Stromal cell of bone marrow (primary cell): ENCODE data around the gene DUS3L.
"Not testable (repeated sequence)": the region's sequence is repeated elsewhere in the genome, so short reads cannot be mapped to it uniquely, and the experiment has no call there.

Source experiments
- DNase-seq: peaks from one replicate; pipeline ENCODE4 v3.0.0-alpha.2; 2012; ENCODE audit warnings: low read depth

DUS3L gene

DNA sequence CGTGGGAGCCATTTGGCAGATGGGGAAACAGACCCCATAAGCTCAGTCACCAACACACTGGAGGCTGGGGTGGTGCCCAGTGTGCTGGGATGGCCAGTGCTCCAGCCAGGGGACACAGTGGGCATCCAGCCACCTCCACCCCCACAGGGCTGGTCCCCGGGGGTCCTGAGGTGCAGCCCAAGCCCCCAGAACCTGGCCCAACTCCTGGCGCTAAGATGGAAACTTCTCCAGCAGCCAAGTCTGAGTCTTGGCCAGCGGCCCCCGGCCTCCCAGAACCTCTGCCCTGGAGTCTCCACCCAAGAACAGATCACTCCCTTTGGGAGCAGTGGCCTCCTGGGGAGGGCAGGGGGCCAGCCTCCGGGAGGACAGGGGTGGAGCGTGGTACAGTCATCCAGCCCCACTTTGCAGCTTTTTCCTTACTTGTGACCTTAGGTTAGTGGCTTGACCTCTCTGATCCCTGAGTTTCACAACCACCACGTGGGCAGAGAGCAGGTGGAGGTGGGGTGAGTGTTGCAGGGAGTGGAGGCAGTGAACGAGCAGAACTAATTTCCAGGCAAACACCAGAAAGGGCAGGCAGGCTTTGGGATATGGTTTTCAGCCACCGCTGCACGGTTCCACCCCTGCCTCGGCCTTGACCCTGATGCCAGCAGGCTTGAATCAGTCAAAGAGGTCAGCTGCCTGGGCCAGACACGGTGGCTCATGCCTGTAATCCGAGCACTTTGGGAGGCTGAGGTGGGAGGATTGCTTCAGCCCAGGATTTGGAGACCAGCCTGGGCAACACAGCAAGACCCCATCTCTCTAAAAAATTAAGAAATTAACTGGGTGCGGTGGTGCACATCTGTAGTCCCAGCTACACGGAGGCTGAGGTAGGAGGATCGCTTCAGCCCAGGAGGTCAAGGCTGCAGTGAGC, 9.7 kb upstream of the DUS3L start:
- no peak for DNase-seq

DNA sequence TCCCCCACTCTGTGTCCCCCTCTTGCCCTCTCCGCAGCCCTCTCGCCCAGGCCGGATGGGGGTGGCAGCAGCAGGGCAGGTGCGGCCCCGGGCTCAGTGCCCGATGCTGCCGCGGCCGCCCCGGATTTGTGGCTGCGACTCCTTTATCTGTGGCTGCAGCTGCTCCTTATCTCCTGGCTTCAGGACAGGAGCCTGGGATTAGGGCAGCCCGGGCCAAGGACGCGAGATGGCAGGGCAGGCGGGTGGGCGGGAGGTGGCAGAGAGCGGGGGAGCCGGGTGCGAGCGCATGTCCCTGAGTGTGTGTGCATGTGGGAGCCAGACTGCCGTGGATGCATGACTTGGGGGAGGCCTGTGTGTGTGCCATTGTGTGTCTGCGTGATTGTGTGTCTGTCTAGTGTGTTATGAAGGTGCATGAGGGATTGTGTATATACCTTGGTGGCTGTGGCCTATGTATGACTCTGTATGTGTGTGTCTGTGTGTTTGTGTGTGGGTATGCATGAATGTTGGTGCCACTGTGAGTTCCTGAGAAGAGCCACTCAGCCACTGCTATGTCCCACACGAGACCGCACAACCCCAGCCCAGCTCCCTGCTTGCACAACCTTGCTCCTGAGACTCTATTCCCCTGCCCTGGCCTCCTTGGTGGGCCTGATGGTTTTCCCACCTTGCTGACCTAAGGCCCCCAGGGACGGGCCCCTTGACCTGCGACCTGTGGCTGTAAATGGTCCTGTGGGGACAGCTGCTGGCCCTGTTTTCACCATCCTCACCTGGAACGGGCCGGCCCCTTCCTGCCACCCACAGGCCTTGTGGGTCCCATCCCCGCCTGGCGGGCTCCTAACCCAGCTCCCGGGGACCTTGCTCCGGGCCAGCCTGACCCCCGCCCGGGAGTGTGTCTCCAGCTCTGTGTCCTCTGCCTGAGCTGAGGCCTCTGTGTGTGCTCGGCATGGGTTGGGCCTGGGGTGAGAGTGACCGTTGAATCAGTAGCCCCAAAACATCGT, 8.6 kb upstream of the DUS3L start:
- no peak for DNase-seq

DNA sequence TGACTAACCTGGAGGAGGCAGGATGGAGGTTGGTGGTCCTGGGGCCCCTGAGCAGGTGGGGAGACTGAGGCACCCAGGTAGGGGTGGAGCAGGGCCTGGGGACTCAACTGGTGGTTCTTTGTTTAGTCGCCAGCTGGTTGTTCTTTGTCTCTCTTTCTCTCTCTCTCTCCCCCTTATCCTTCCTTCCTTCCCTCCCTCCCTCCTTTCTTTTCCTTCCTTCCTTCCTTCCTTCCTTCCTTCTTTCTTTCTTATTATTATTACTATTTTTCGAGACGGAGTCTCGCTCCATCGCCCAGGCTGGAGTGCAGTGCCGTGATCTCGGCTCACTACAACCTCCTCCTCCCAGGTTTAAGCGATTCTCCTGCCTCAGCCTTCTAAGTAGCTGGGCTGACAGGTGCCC, 7.3 kb upstream of the DUS3L start:
- DNase-seq = no peak

DNA sequence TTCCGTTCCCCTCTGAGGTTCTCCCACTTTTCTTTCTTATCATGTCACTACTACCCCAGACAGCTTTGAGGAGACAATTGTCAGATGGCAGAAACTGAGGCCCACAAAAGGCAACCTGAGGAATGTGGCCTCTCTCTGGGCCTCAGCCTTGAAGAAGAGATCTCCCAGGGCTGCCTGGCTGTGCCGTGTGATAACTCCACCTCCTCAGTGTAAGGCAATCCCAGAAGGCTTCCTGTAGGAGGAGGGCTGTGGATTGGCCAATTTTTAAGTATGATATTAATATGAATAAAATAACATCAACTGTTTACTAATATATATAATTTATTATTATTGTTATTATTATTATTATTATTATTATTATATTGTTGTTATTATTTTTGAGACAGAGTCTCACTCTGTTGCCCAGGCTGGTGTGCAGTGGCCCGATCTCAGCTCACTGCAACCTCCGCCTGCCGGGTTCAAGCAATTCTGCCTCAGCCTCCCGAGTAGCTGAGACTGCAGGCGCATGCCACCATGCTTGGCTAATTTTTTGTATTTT, 4.5 kb upstream of the DUS3L start:
- no peak for DNase-seq

DNA sequence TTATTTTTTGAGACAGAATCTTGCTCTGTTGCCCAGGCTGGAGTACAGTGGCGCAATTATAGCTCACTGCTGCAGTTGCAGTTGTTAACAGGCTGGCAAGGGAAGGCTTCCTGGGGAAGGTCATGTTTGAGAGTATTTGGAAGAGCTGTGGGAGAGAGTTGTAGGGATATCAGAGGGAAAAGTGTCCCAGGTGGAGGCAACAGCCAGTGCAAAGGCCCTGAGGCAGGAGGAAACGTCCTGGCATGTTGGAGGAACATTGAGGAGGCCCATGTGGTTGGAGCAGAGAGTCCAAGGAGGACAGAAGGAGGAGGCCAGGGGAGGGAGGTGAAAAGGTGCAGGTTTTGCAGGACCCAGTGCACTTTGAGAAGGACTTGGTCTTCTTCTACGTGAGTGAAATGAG, 2.2 kb upstream of the DUS3L start:
- DNase-seq = no peak

DNA sequence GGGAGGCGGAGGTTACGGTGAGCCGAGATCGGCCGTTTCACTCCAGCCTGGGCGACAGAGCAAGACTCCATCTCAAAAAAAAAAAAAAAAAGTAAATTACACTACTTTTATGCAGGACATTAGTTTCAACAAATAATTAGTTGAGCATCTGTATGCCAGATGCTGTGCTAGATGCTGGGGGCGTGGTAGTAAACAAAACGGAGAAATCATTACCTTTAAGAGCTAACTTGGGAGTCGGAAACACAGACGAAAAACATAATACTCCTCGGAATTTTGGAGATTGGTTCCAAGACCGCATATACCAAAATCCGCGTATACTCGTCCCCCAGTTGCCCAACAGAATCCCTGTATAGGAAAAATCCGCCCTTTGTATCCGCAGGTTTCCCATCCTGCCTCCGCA, 1.3 kb upstream of the DUS3L start:
- DNase-seq = no peak

DNA sequence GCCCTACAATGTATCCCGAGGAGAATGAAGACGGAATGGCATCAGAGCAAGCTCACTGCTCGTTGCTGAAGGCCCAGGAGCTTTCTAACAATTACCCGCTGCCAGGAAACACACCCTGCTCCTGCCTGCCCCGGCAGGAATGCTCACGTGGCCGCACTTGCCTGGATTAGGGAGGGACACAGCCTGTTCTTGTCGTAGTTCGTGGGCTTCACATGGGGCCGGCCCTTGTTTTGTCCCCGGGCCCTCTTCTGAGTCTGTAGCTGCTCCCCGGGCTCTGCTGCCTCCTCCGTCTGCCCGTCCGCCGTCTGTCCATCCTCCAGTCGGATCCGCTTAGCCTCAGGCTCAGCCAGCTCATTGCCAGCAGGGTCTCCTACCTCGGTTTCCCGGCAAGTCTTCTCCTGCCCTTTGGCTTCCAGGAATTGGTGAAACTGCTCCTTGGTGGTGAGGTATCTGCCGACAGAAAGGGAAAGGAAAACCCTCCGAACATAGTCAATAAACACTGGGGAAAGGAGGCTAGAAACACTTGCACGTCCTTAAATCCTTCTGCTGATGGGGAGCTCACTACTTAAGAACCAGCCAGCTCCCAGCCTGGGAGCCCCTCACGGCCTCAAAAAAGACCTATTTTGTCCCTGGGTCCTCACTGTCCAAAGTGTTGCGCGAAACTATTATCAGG, 941 bp downstream of the DUS3L start:
- DNase-seq = no peak

DNA sequence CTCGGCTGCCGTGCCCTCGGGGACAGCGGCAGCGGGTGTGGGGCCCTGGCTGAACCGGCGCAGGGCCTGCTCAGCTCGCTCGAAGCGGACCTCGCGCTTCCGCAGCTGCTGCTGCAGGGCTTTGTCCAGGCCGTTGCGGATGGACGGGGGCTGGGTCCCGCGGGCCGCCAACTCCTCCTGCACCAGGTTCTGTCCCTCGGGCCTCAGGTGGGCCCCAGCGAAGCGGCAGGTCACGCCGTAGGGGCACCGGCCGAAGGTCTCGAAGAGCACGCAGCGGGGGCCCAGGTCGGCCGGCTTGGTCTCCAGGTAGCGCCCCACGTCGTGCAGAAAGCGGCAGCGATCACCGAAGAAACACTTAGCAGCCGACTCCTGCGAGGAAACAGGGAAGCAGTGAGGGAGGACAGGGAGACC, 1.6 kb downstream of the DUS3L start:
- DNase-seq = no peak

DNA sequence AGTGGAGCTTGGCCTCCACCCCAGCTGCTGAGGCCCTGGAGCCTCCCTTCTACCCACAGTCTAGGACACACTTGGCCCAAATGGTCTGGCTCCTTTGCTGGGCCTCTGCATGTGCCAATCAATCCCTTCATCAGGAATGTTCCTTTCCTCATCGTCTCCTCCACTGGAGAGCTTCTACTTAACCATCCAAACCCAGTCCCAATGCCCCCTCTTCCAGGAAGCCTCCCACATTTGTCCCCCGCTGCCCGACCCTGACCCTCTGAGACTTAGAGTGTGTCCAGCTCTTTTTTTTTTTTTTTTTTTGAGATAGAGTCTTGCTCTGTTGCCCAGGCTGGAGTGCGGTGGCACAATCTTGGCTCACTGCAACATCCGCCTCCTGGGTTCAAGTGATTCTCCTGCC, 2.5 kb downstream of the DUS3L start:
- DNase-seq = no peak

DNA sequence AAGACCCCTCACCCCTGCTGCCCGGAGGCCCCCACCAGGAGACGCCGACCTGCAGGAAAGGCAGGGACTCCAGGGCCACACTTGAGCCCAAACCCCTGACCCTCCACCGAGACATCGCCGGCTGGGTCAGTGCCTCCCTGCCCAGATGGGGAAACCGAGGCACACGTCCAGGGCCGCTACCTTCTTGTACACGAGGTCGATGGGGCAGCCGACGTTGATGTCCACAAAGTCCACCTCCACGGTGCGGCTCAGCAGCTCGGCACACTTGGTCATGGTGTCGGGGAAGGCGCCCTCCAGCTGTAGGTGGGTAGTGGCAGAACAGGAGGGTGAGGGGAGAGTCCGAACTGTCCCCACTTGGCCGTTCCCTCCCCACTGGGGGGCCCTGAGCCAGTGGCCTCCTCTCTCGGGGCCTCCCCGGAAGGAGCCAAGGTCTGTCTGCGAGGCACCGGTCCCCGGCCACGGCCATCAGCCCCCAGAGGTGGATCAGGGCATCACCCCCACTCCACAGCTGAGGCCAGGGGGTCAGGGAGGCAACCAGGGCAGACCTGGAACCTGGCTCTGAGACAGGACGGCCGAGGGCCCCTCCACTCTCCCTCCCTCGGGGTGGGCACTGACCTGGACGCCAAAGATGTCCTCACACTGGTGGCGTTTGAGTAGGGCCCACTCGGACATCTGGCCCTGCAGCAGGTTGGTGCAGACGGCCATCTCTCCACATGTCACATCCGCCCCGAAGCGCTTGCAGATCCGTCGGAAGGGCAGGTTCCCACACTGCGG, 3.4 kb downstream of the DUS3L start:
- no peak for DNase-seq

DNA sequence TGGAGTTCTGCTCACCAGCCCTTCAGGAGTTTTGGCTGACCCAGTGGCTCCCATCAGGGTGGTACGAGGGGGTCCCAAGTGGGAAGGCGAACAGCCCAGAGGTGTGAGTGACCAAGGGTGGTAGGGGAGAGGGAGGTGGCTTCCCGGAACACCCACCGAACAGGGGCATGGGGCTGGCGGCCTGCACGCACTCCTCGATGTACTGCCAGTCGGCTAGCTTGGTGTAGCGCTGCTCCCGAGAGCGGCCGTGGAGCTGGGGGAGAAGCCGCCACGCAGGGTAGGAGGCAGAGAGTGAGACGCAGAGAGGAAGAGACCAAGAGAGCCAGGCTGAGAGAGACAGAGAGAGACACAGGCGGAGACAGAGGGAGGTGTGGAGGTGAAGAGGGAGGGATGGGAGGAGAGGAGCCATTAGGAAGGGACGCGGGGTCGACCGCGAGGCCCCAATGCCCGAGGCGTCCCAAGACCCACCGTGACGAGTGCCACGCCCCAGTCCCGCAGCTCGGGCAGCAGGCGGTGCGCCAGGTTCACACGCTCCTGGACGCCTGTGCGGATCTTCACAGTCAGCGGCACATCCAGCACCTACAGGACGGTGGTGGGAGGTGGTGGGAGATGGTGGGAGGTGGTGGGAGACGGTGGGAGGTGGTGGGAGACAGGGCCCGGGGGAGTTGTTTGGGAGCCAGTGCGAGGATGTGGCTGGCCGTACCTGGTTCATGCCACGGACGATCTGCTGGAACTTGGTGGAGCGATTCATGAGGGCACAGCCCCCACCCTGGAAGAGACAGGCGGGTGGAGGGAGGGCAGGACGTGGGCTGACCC, 4.2 kb downstream of the DUS3L start:
- no peak for DNase-seq

DNA sequence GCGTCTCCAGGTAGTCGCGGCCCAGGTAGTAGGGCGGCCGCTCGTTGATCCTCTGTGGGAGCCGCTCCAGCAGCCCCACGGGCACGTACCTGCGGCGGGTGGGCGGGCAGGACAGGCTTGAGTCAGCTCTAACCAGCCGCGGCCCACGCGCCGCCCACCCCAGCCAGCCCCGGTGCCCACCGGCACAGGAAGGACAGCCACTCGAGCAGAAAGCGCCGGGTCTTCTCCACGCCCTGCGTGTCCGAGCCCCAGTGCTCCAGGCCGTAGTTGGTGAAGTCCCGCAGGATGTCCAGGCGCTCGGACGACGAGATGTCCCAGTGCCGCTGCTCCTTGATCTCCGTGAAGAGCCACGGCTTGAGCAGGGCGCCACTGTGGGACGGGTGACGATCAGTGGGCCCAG, 5.5 kb downstream of the DUS3L start:
- no peak for DNase-seq

DNA sequence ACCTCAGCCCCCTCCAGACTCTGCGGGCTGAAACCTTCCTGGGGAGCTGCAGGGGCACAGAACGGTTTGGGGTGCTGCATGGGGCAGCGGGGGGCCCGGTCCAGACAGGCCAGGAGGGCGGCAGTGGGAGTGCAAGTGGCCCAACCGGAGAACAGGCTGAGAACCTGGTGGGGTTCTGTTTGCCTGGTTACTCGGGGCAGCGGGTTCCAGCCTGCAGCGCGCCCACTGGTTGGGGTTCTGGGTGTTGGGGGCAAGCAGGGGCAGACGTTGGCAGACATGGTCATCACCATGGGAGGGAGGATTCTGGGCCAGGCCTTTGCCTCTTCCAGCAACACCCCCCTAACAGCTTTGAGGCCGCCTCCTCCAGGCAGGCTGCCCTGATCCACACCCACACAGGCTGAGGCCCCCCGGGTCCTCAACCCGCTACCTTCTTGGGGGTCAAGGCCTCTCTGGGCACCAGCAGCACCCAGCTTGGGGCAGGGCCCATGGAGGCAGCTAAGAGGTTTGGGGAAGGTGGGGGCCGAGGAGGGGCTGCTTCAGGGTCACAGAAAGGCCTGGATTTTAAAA, 6.3 kb downstream of the DUS3L start, which contains the start of gene PRR22:
Gene PRR22 (minus strand): TSS at position 166 of the 567 bp plus-strand sequence. CDS start 86 bp downstream, at position 80.
- no peak for DNase-seq

DNA sequence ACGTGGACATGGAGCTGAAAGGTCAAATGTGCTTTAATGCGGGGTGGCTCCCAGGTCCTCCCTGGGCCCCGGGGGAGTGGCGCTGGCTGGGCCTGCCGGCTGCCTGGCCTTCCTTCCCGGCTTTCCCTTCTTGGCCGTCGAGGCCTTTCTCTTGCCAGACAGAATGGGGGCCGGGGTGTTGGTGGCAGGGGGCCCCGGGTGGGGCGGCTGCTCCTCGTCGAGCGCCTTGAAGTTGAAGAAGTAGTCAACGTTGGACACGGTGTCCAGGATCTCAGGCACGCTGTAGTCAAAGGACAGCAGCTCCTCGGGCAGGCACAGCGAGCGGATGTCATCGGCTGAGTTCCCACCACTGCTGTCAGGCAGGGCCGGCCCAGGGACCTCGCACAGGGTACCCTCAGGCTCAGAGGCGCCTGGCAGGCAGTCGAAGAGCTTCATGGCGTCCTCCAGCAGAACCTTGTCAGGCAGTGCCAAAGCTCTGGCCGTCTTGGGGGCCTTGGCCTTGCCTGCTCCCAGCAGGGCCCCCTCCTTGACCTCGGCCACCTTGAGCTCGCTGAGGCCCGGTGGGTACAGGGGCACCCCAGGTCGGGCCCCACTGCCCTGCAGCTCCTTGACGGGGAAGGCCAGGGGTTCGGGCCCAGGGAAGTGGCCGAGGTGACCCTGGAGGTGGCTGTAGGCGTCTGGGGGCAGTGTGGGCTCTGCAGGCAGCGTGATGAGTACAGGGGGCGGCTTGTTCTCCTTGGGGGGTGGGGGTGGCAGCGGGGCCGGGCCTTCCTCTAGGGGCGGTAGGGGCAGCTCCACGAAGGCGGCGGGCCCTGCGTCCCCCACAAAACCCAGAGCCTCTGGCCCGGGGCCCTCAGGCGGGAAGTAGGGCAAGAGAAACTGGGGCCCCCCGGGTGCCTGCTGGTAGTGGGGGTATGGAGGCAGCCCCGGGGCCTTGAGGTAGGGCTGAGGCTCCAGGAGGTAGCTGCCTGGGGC, 7.7 kb downstream of the DUS3L start:
- DNase-seq = no peak

DNA sequence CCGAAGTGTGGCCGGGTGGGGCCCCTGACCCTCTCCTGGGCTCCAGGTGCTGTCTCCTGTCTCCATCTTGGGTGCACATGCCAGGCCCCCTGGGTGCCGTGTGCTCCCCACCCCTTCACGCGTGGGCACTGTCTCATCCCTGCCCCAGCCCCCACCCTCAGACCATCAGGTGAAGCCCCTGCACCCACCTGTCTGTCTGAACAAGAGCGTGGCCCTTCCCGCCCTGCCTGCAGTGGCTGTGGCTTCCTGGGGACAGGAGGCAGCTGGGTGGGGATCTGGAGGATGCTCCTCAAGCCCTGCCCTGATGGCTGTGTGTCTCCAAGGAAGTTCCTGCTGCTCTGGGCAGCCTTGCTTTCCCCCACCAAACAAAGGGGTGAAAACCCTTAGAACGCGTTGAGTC, 8.6 kb downstream of the DUS3L start:
- DNase-seq = no peak

DNA sequence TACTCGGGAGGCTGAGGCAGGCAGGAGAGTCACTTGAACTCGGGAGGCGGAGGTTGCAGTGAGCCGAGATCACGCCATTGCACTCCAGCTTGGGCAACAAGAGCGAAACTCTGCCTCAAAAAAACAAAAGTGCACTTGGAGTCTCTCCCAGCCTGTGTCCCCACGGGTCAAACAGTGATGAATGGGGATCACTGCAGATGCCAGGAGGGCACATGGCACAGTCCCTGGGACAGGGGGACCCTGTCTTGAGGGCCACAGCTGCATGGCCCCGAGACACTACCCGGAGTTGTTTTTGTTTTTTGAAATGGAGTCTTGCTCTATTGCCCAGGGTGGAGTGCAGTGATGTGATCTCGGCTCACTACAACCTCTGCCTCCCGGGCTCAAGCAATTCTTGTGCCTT, 10.0 kb downstream of the DUS3L start:
- not testable (repeated sequence) for DNase-seq

DNA sequence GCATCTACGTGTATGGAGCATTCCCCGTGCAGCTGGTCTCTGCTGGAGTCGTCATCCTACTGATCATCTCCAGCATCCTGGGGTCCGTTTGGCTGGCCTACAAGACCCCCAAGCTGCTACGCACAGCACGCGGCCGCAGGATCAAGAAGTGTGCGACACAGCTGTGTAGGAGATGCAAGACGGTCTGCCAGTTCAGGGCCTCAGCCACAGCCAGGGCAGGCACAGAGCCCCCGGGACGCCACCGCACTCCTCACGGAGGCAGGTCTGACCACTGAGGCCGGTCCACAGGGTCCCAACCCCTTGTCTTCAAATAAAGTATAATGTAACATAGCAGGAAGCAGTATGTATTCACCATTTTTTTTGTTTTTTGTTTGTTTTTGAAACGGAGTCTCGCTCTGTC, 12.6 kb downstream of the DUS3L start:
- DNase-seq = no peak

DNA sequence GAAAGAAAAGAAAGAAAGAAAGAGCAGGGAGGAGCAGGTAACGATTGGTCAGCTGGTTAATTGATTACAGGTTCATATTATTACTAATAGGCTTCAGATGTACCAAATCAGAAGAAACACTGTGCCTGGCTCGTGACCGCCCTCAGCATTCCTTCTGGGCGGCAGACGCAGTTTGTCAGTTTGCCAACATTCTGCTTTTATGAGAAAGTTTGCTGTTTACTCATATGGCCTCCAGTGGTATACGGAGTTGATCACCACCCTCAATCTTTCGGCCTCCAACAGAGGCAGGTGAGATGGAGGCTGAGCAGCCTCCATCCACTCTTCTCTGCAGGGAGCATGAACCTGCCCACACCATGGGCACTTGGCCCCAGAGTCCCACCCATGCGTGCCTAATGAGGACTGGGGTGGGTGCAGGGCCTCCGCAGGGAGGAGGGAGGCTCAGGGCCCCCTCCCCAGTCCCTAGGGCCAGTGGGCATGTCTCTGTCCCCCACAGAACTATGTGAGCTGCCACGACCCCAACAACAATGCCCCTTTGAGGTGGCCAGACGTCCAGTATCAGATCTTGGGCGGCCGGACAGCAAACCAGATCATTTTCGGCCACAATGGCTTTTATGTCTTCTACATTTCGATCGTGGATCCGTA, 15.2 kb downstream of the DUS3L start:
- DNase-seq = no peak
